HG03103 (cell line): ENCODE results near the gene PGBD2.
"Not testable (repeated sequence)": the region's sequence is repeated elsewhere in the genome, so short reads cannot be mapped to it uniquely, and the experiment has no call there.

Source experiments
- ATAC-seq: cut with Tn5 transposase; IDR thresholded peaks from one replicate; pipeline ENCODE4 v1.9.1; 2021; ENCODE audit warnings: low read depth; ENCODE audit not compliant: unreplicated experiment

PGBD2 gene, protein sequence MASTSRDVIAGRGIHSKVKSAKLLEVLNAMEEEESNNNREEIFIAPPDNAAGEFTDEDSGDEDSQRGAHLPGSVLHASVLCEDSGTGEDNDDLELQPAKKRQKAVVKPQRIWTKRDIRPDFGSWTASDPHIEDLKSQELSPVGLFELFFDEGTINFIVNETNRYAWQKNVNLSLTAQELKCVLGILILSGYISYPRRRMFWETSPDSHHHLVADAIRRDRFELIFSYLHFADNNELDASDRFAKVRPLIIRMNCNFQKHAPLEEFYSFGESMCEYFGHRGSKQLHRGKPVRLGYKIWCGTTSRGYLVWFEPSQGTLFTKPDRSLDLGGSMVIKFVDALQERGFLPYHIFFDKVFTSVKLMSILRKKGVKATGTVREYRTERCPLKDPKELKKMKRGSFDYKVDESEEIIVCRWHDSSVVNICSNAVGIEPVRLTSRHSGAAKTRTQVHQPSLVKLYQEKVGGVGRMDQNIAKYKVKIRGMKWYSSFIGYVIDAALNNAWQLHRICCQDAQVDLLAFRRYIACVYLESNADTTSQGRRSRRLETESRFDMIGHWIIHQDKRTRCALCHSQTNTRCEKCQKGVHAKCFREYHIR

GRCh38 chr1:248906009-248906752, at the start of gene PGBD2:
Gene PGBD2, plus strand, starts transcription at chr1:248906235. Its CDS starts 7,628 bp downstream, at chr1:248913863.
- peak; percentile 89 for ATAC-seq

DNA sequence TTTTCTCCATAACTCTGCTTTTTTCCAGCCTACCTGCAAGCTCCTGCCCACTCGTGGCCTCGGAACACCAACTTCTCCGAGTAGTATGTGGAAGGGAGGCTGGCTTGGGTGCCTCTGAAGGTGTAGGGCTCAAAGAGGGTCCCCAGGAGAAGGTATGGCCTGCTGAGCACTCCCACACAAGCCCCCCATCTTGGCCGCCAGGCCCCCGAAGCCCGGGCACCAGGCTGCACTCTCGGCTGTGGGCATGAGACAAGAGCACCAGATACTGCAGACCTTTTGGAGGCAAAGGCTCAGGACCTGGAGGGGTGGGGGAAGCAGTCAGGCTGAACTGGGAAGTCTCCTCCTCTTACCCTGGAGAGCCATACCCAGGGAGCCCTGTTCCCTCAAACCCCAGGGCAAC, 48.8 kb upstream of the PGBD2 start:
- ATAC-seq: no peak

GRCh38 chr1:248857749-248858095, 48.3 kb upstream of the PGBD2 start:
- ATAC-seq: no peak

GRCh38 chr1:248858096-248858890, 47.7 kb upstream of the PGBD2 start:
- ATAC-seq: peak; percentile 29

GRCh38 chr1:248858891-248859889, 46.8 kb upstream of the PGBD2 start, which contains the start of gene ZNF692:
Gene ZNF692, minus strand, starts transcription at chr1:248859085. Its CDS starts 776 bp downstream, at chr1:248858309.
- peak; percentile 66 for ATAC-seq

DNA sequence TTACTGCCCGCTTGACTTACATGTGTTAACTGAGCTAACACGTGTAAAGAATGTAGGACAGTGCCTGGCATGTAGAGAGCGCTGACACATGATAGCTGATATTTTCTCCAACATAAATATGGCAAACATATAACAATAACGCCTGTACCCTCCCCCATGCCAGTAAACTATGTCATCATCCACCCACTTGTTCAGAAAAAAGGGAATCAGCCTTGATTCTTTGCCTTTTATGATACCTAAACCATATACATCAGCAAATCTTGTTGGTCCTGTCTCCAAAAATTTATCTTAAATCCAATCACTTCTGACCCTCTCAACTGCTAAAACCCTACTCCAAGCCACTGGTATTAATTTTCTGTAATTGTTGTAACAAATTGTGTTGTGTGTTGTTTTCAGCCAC, 46.0 kb upstream of the PGBD2 start:
- ATAC-seq: no peak

DNA sequence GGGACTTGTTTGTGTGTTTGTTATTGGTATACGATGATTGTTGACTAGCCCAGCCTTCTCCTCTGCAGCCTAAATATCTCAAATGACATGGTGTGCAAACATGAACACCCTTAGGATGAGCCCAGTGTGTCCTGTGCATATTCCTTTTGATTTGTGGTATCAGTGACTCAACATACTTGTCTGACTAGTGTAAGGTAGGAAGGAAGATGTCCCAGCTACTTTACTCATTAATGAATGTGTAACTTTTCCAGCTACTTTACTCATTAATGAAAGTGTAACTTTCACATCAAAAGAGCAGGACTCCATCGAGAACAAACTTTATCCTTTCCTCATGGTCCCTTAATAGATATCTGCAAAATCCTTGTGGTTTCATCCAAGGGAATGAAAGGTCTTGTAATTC, 44.4 kb upstream of the PGBD2 start:
- no peak for ATAC-seq

DNA sequence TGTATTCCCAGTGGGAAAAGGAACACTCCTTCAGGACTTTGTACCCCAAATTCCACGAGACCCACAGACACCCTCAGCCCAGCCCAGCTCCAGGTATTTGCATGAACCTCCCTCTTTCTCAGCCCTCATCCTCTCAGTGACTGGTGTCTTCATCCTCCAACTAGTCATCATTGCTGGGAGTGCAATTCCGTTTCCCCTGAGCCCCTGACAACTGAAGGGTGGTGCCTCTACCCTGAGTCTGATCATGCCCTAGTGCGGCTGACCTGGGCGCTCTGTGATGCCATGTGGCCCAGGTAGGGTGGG, 43.4 kb upstream of the PGBD2 start:
- peak; percentile 11 for ATAC-seq

GRCh38 chr1:248862998-248863881, 42.8 kb upstream of the PGBD2 start:
- peak; percentile 60 for ATAC-seq

GRCh38 chr1:248871837-248872401, 34.1 kb upstream of the PGBD2 start:
- ATAC-seq: no peak

DNA sequence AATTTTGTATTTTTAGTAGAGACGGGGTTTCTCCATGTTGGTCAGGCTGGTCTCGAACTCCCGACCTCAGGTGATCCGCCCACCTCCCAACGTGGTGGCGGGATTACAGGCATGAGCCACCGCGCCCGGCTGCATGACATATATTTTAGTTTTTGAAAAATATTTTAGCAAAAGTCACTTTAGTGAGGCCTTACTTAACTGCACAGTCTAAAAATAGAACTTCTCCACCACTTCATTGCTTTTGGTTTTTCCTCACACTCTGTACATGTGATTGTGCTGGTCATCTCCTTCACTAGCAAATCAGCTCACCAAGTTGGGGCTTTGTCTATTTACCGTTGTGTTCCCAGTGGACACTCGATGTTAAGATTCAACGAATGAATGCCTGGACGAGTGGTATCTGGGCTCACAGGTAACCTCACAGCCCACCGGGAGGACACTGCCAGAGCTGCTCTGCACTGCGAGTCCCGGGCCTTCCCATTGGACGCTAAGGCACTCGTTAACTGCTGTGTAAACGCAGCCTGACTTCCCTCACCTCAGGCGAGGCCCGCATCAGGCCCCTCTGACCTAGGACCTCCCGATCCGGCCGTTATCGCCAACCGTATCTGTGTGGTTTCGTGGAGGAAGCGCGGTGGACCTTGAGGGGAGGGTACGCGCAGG, 33.2 kb upstream of the PGBD2 start:
- peak; percentile 34 for ATAC-seq

GRCh38 chr1:248873409-248873992, 32.5 kb upstream of the PGBD2 start:
- peak; percentile 72 for ATAC-seq

DNA sequence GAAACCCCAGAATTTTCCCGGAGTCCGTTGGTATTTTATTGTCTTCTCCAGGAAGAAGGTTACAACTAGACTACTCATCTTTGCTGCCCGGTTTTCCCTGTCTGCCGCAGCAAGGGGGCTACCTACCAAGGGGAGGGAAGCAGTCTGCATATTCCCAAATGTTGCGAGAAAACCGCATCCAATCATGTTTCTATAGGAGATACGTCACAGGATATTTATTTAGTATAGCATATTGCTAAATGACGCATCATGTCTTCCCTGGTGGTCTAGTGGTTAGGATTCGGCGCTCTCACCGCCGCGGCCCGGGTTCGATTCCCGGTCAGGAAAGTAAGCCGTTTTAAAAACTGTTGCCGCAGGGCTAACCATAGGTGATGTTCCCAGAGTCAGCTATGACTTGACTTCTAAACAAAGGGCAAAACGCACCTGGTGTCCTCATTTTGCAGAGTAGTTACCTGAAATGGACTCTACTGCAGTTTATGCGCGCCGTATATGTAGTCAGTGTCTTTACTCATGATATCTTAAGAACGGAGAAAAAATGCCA, 32.0 kb upstream of the PGBD2 start:
- ATAC-seq: peak; percentile 52

DNA sequence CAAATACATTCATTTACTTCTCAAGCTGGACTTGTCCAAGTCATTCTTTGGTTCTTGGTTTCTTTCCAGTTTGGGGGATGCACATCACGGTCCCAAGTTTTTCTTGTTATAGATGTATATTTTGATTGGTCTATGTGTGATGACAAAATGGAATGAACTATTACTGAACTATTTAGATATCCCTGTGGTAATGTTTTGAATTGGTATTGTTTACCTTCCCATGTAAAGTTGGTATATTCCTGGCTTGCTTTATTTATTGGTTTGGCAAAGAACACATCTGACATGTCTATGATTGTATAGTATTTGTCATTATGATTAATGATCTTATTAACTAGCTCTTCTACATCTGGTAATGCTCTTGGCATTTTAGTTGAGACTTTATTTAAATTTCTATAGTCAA, 24.8 kb upstream of the PGBD2 start:
- no peak for ATAC-seq

DNA sequence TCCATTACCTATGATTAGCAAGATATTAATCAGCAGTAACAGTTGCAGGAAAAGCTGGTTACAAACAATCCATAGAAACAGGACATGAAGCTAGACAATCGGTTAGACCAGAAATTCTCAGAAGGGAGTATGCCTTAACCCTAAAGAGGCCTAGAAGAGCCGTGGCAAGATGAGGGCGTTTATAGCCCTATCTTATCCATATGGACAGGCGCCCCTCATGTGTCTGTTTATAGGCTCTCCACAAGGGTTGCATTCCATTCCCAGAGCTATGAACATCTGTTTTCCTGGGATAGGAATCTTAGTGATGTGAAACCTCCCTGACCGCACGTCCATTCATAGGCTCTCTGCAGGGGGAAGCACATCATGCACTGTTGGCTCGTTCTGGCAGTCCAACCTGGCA, 23.6 kb upstream of the PGBD2 start:
- not testable (repeated sequence) for ATAC-seq

DNA sequence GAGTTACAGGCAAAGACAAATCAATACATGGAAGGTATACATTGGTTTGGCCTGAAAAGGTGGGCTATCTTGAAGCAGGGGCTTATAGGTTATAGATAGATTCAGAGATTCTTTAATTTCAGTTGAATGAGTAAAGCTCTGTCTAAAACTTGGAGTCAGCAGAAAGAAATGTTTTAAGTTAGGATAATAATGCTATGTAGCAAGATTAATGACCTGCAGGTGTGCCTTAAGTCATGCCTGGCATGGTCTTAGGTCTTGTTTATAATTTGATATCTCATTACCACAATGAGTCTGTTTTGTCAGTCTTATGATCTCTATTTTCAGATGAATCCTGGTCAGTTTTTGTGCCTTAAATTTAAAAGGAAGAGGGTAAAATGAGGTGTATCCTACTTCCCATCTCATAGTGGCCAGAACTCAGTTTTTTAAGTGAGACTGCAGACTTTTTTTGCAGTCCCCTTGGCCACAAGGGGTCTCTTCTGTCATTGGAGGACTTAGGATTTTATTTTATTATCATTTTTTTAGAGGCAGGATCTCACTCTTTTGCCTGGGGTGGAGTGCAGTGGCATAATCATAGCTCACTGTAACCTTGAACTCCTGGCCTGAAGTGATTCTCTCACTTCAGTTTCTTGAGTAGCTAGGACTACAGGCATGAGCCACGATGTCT, 21.3 kb upstream of the PGBD2 start:
- ATAC-seq: no peak

- no peak for ATAC-seq
These were observed 20.4 kb upstream of the PGBD2 start for GRCh38 chr1:248885646-248886045.
